ENCODE results near the gene LCMT1. TPM values are rescaled to one million over a fixed set of nuclear protein-coding genes. Genes with fewer than 3 reads are reported as not detected.
"Not testable (repeated sequence)": the region's sequence is repeated elsewhere in the genome, so short reads cannot be mapped to it uniquely, and the experiment has no call there.

The LCMT1 gene
- polyA plus RNA-seq = 10 to 100 TPM; 16.3 to 23.2 TPM

GRCh38 chr16:25111403-25112166 lies at the start of gene LCMT1:
Gene LCMT1 (plus strand): TSS chr16:25111742. CDS start chr16:25111884, 142 bp downstream.
- H3K4me3 ChIP-seq (ENCODE audit: low read depth in 1 of 2, low read length in 2 of 2) = peak within 1 kb of the TSS; percentile 77 to 86
- no peaks in the 10 kb centered on the region for H3K4me1 ChIP-seq (ENCODE audit: control insufficient read depth in 2 of 2, insufficient read depth in 2 of 2, low read length in 1 of 2)
- H3K27ac ChIP-seq (ENCODE audit: low read depth in 2 of 2, low read length in 1 of 2) = peak within 1 kb of the TSS; percentile 88 to 93
- H3K9me3 ChIP-seq (ENCODE audit: control insufficient read depth in 2 of 2, insufficient read depth in 1 of 2, low read depth in 1 of 2, low read length in 1 of 2) = no peaks in the 10 kb centered on the region
- no peaks in the 10 kb centered on the region for H3K36me3 ChIP-seq (ENCODE audit: control insufficient read depth in 2 of 2, insufficient read depth in 2 of 2, low read length in 1 of 2)
- H3K27me3 ChIP-seq (ENCODE audit: control insufficient read depth in 1 of 2, insufficient read depth in 2 of 2, low read length in 2 of 2) = no peaks in the 10 kb centered on the region
- WGBS, 2 donors = 0% methylated on average over 52 to 55 of the region's 55 CpGs

GRCh38 chr16:25063102-25063501 lies 48.4 kb upstream of the LCMT1 start:
- WGBS, 2 donors = 56 to 62% methylated on average over 3 of the region's 3 CpGs
- Histone ChIP-seq H3K4me3 (ENCODE audit: low read depth in 1 of 2, low read length in 2 of 2) (no peak overlapping the region), H3K36me3 (ENCODE audit: control insufficient read depth in 2 of 2, insufficient read depth in 2 of 2, low read length in 1 of 2) (no peaks in the 10 kb centered on the region), H3K4me1 (ENCODE audit: control insufficient read depth in 2 of 2, insufficient read depth in 2 of 2, low read length in 1 of 2) (peaks cover 0 to 3% of the 10 kb centered on the region in 2 donors), H3K27ac (ENCODE audit: low read depth in 2 of 2, low read length in 1 of 2) (no peak overlapping the region), H3K27me3 (ENCODE audit: control insufficient read depth in 1 of 2, insufficient read depth in 2 of 2, low read length in 2 of 2) (no peaks in the 10 kb centered on the region), H3K9me3 (ENCODE audit: control insufficient read depth in 2 of 2, insufficient read depth in 1 of 2, low read depth in 1 of 2, low read length in 1 of 2) (no peaks in the 10 kb centered on the region)

DNA sequence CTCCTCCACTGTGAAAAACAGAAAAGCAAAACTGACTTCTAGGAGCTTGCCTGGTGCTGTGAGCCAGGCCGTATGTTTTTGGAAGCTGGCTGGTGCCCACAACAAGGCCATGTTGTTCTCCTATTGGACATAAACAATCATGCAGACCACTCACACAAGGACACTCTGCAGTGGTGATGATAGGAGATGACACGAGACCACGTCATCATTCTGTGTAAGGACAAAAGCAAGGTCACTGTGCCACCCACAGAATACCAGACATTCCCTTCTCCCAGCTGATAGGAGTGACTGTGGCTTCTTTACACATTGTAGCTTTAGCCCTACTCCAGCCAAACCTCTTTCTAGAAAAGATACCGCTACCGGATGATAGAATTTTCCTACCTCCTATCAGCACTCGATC lies 47.7 kb upstream of the LCMT1 start:
- Histone ChIP-seq H3K4me3 (ENCODE audit: low read depth in 1 of 2, low read length in 2 of 2) (no peak overlapping the region), H3K9me3 (ENCODE audit: control insufficient read depth in 2 of 2, insufficient read depth in 1 of 2, low read depth in 1 of 2, low read length in 1 of 2) (no peaks in the 10 kb centered on the region), H3K4me1 (ENCODE audit: control insufficient read depth in 2 of 2, insufficient read depth in 2 of 2, low read length in 1 of 2) (peaks cover 0 to 3% of the 10 kb centered on the region in 2 donors), H3K27ac (ENCODE audit: low read depth in 2 of 2, low read length in 1 of 2) (no peak overlapping the region), H3K36me3 (ENCODE audit: control insufficient read depth in 2 of 2, insufficient read depth in 2 of 2, low read length in 1 of 2) (no peaks in the 10 kb centered on the region), H3K27me3 (ENCODE audit: control insufficient read depth in 1 of 2, insufficient read depth in 2 of 2, low read length in 2 of 2) (no peaks in the 10 kb centered on the region)
- 81 to 85% methylated on average over 6 of the region's 6 CpGs for WGBS, 2 donors

DNA sequence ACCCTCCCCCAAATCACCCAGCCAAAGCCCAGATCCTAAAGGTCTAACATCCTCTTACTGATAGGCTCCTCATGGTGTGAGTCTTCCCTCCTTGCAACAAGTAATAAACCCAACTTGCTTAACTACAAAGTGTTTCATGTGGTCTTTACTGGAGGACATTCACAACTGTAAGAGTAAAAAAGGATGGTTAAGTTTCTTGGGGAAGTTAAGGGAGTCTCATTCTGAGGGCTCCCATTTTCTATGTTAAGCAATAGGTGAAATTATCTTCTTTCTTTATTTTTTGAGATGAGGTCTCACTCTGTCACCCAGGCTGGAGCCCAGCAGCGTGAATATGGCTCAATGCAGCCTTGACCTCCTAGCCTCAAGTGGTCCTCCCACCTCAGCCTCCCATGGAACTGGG lies 47.3 kb upstream of the LCMT1 start:
- H3K27me3 ChIP-seq (ENCODE audit: control insufficient read depth in 1 of 2, insufficient read depth in 2 of 2, low read length in 2 of 2); H3K4me3 ChIP-seq (ENCODE audit: low read depth in 1 of 2, low read length in 2 of 2); H3K36me3 ChIP-seq (ENCODE audit: control insufficient read depth in 2 of 2, insufficient read depth in 2 of 2, low read length in 1 of 2); H3K27ac ChIP-seq (ENCODE audit: low read depth in 2 of 2, low read length in 1 of 2); H3K9me3 ChIP-seq (ENCODE audit: control insufficient read depth in 2 of 2, insufficient read depth in 1 of 2, low read depth in 1 of 2, low read length in 1 of 2); H3K4me1 ChIP-seq (ENCODE audit: control insufficient read depth in 2 of 2, insufficient read depth in 2 of 2, low read length in 1 of 2): not testable (repeated sequence)
- 95 to 96% methylated on average over 1 of the region's 1 CpG for WGBS, 2 donors

DNA sequence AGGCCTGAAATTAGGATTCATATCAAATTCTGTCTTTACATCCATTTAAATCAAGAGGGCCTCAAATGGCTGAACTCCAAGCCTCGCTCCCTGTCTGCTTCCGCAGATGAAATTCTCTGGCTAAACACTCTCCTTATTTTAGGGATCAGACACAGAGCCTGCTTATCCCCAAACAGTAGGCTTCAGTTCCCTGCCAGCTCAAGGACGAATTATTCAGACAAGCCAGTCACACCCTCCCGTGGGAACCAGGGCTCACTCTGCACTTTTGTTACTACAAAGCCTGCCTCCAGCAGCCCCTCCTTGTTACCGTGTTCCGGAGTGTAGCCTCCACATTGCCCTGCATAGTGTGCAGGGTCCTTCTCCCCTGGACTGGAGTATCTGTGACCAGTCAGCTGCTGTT lies 46.6 kb upstream of the LCMT1 start:
- no peak overlapping the region for H3K4me3 ChIP-seq (ENCODE audit: low read depth in 1 of 2, low read length in 2 of 2)
- H3K27ac ChIP-seq (ENCODE audit: low read depth in 2 of 2, low read length in 1 of 2) = no peak overlapping the region
- WGBS, 2 donors = 55 to 58% methylated on average over 6 of the region's 6 CpGs
- peaks cover 0 to 3% of the 10 kb centered on the region in 2 donors for H3K4me1 ChIP-seq (ENCODE audit: control insufficient read depth in 2 of 2, insufficient read depth in 2 of 2, low read length in 1 of 2)
- no peaks in the 10 kb centered on the region for H3K9me3 ChIP-seq (ENCODE audit: control insufficient read depth in 2 of 2, insufficient read depth in 1 of 2, low read depth in 1 of 2, low read length in 1 of 2)
- H3K27me3 ChIP-seq (ENCODE audit: control insufficient read depth in 1 of 2, insufficient read depth in 2 of 2, low read length in 2 of 2) = no peaks in the 10 kb centered on the region
- H3K36me3 ChIP-seq (ENCODE audit: control insufficient read depth in 2 of 2, insufficient read depth in 2 of 2, low read length in 1 of 2) = no peaks in the 10 kb centered on the region

DNA sequence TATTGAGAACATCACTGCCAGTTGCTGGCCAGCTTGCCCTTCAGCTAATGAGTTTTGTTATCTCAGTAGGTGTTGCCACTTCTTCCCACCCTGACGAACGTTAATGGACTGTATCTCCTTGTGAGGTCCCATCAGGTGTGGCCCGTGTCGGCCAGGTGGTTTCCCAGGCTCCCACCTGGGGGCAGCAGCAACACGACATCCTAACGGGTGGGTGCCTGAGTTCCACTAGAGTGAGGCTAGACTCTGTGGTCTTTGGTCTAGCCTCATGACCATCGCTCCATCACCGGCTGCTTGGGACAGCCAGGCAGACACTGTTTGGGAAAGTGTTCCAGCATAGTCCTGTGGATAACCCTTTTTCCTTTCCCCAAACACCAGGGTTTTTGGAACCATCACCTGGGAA lies 45.6 kb upstream of the LCMT1 start:
- no peaks in the 10 kb centered on the region for H3K27me3 ChIP-seq (ENCODE audit: control insufficient read depth in 1 of 2, insufficient read depth in 2 of 2, low read length in 2 of 2)
- H3K9me3 ChIP-seq (ENCODE audit: control insufficient read depth in 2 of 2, insufficient read depth in 1 of 2, low read depth in 1 of 2, low read length in 1 of 2) = no peaks in the 10 kb centered on the region
- peak overlapping the region in 1 of 2 donors; percentile 89 for H3K27ac ChIP-seq (ENCODE audit: low read depth in 2 of 2, low read length in 1 of 2)
- peaks cover 2 to 3% of the 10 kb centered on the region in 2 donors for H3K4me1 ChIP-seq (ENCODE audit: control insufficient read depth in 2 of 2, insufficient read depth in 2 of 2, low read length in 1 of 2)
- WGBS, 2 donors = 86 to 91% methylated on average over 8 of the region's 8 CpGs
- no peak overlapping the region for H3K4me3 ChIP-seq (ENCODE audit: low read depth in 1 of 2, low read length in 2 of 2)
- H3K36me3 ChIP-seq (ENCODE audit: control insufficient read depth in 2 of 2, insufficient read depth in 2 of 2, low read length in 1 of 2) = no peaks in the 10 kb centered on the region

- no peaks in the 10 kb centered on the region for H3K27me3 ChIP-seq (ENCODE audit: control insufficient read depth in 1 of 2, insufficient read depth in 2 of 2, low read length in 2 of 2)
- H3K27ac ChIP-seq (ENCODE audit: low read depth in 2 of 2, low read length in 1 of 2) = peak overlapping the region; percentile 87 to 89
- no peaks in the 10 kb centered on the region for H3K36me3 ChIP-seq (ENCODE audit: control insufficient read depth in 2 of 2, insufficient read depth in 2 of 2, low read length in 1 of 2)
- peak overlapping the region; percentile 71 to 77 for H3K4me3 ChIP-seq (ENCODE audit: low read depth in 1 of 2, low read length in 2 of 2)
- H3K4me1 ChIP-seq (ENCODE audit: control insufficient read depth in 2 of 2, insufficient read depth in 2 of 2, low read length in 1 of 2) = peaks cover 2 to 3% of the 10 kb centered on the region in 2 donors
- no peaks in the 10 kb centered on the region for H3K9me3 ChIP-seq (ENCODE audit: control insufficient read depth in 2 of 2, insufficient read depth in 1 of 2, low read depth in 1 of 2, low read length in 1 of 2)
- WGBS, 2 donors = 34 to 40% methylated on average over 13 to 16 of the region's 16 CpGs
Measured at GRCh38 chr16:25066426-25066746, 45.2 kb upstream of the LCMT1 start.

GRCh38 chr16:25066747-25067631 lies 44.6 kb upstream of the LCMT1 start:
- Histone ChIP-seq H3K36me3 (ENCODE audit: control insufficient read depth in 2 of 2, insufficient read depth in 2 of 2, low read length in 1 of 2) (no peaks in the 10 kb centered on the region), H3K4me3 (ENCODE audit: low read depth in 1 of 2, low read length in 2 of 2) (peak overlapping the region; percentile 71 to 77), H3K9me3 (ENCODE audit: control insufficient read depth in 2 of 2, insufficient read depth in 1 of 2, low read depth in 1 of 2, low read length in 1 of 2) (no peaks in the 10 kb centered on the region), H3K27me3 (ENCODE audit: control insufficient read depth in 1 of 2, insufficient read depth in 2 of 2, low read length in 2 of 2) (no peaks in the 10 kb centered on the region), H3K4me1 (ENCODE audit: control insufficient read depth in 2 of 2, insufficient read depth in 2 of 2, low read length in 1 of 2) (peaks cover 2 to 3% of the 10 kb centered on the region in 2 donors), H3K27ac (ENCODE audit: low read depth in 2 of 2, low read length in 1 of 2) (peak overlapping the region; percentile 87 to 89)
- WGBS, 2 donors = 1% methylated on average over 53 to 63 of the region's 63 CpGs

GRCh38 chr16:25073854-25074253 lies 37.7 kb upstream of the LCMT1 start:
- no peaks in the 10 kb centered on the region for H3K9me3 ChIP-seq (ENCODE audit: control insufficient read depth in 2 of 2, insufficient read depth in 1 of 2, low read depth in 1 of 2, low read length in 1 of 2)
- no peak overlapping the region for H3K27ac ChIP-seq (ENCODE audit: low read depth in 2 of 2, low read length in 1 of 2)
- H3K4me1 ChIP-seq (ENCODE audit: control insufficient read depth in 2 of 2, insufficient read depth in 2 of 2, low read length in 1 of 2) = peaks cover 0 to 2% of the 10 kb centered on the region in 2 donors
- H3K27me3 ChIP-seq (ENCODE audit: control insufficient read depth in 1 of 2, insufficient read depth in 2 of 2, low read length in 2 of 2) = no peaks in the 10 kb centered on the region
- H3K4me3 ChIP-seq (ENCODE audit: low read depth in 1 of 2, low read length in 2 of 2) = no peak overlapping the region
- H3K36me3 ChIP-seq (ENCODE audit: control insufficient read depth in 2 of 2, insufficient read depth in 2 of 2, low read length in 1 of 2) = no peaks in the 10 kb centered on the region
- 94 to 95% methylated on average over 2 of the region's 2 CpGs for WGBS, 2 donors

All from esophagus (tissue), 2 donors.